HCT116 (cell line): ENCODE measurements around the gene CCER1. TPM values are rescaled to one million over a fixed set of nuclear protein-coding genes. Genes with fewer than 3 reads are reported as not detected.

Source experiments
- ATAC-seq: fragments of 200-7000 bp; cut with Tn5 transposase; 2 replicates; pipeline ENCODE4 v1.9.1; 2020; ENCODE audit warnings: mild to moderate bottlenecking, moderate library complexity
- BruUV-seq: library from RNA; stranded (reverse); fragments of 400-500 nt; replicated peaks from 2 replicates; lab custom pipeline; 2021; lab: Mats Ljungman, UMichigan
- CTCF ChIA-PET: fragments of 300-600 bp; sonication (Branson Sonifier 250); formaldehyde crosslinking; loops from one replicate; lab custom pipeline; 2021; ENCODE audit warnings: antibody characterized with exemption; lab: Charles Lee
- POLR2A ChIA-PET: fragments of 300-600, 350-600 bp; sonication (Branson Sonifier 250); formaldehyde crosslinking; loops from one replicate; lab custom pipeline; 2021; ENCODE audit warnings: antibody characterized with exemption; lab: Charles Lee
- RAD21 ChIA-PET, 2 experiments: fragments of 300-600 bp; sonication (Branson Sonifier 250); formaldehyde crosslinking; loops; one replicate each; lab custom pipeline; 2023; ENCODE audit warnings: low total read pairs in 2 of 2; ENCODE audit not compliant: uncharacterized antibody in 2 of 2, unreplicated experiment in 2 of 2, low non-redundant PET in 1 of 2; lab: Charles Lee
- DNase-seq: peaks from one replicate; pipeline ENCODE4 v3.0.0-alpha.2; 2010; ENCODE audit warnings: low read depth, low spot score
- H2AFZ ChIP-seq: fragments of 200-600 bp; shearing (Covaris generic), sonication (generic); 2 replicates; pipeline ENCODE4 v1.6.1; 2017; ENCODE audit warnings: low read depth, mixed run types, mixed read lengths, antibody characterized with exemption, low read length; ENCODE audit not compliant: poor library complexity, severe bottlenecking
- H3K27ac ChIP-seq: 2 replicates; pipeline ENCODE4 v1.5.1; 2012; ENCODE audit warnings: low read depth, low read length
- H3K27me3 ChIP-seq: fragments of 200-600 bp; sonication (generic); 2 replicates; pipeline ENCODE4 v1.6.1; 2016; ENCODE audit warnings: mixed run types, low read length, mixed read lengths; ENCODE audit not compliant: insufficient read depth
- H3K36me3 ChIP-seq, 2 experiments: fragments of 200-500 bp in 1 of 2; fragments of 200-600 bp in 1 of 2; sonication (Bioruptor generic) in 1 of 2; sonication (generic) in 1 of 2; 2 replicates each; pipeline versions ENCODE4 v1.5.1 to v1.6.1; 2014 to 2016; ENCODE audit warnings: low read length in 2 of 2, inconsistent platforms in 1 of 2, mixed read lengths in 1 of 2, mixed run types in 1 of 2; ENCODE audit not compliant: insufficient read depth in 2 of 2, control insufficient read depth in 1 of 2
- H3K4me1 ChIP-seq, 2 experiments: fragments of 200-600 bp in 1 of 2; sonication (generic) in 1 of 2; 2 replicates each; pipeline versions ENCODE4 v1.5.1 to v1.6.1; 2012 to 2017; ENCODE audit warnings: low read length in 2 of 2, inconsistent platforms in 1 of 2, mild to moderate bottlenecking in 1 of 2, mixed read lengths in 1 of 2, mixed run types in 1 of 2, moderate library complexity in 1 of 2; ENCODE audit not compliant: insufficient read depth in 2 of 2, control insufficient read depth in 1 of 2
- H3K4me2 ChIP-seq: fragments of 200-600 bp; sonication (generic); 2 replicates; pipeline ENCODE4 v1.6.1; 2017; ENCODE audit warnings: mixed run types, low read length, mixed read lengths
- H3K4me3 ChIP-seq, 2 experiments: fragments of 200-600 bp in 1 of 2; sonication (generic) in 1 of 2; replicated peaks in 1 of 2; 2 replicates each; pipeline ENCODE4 v1.5.1; 2011 to 2016; ENCODE audit warnings: low read length in 2 of 2, control low read depth in 1 of 2, low read depth in 1 of 2, mild to moderate bottlenecking in 1 of 2, mixed read lengths in 1 of 2, mixed run types in 1 of 2
- H3K79me2 ChIP-seq: fragments of 200-600 bp; sonication (generic); 2 replicates; pipeline ENCODE4 v1.6.1; 2017; ENCODE audit warnings: mild to moderate bottlenecking, mixed run types, low read length, moderate library complexity, mixed read lengths; ENCODE audit not compliant: insufficient read depth
- H3K9ac ChIP-seq: fragments of 200-600 bp; sonication (generic); 2 replicates; pipeline ENCODE4 v1.6.1; 2016; ENCODE audit warnings: low read length, mixed read lengths
- H3K9me2 ChIP-seq: fragments of 200-600 bp; sonication (generic), shearing (Covaris generic); 2 replicates; pipeline ENCODE4 v1.6.1; 2017; ENCODE audit warnings: mixed run types, mild to moderate bottlenecking, moderate library complexity; ENCODE audit not compliant: insufficient read depth
- H3K9me3 ChIP-seq, 2 experiments: fragments of 200-500 bp in 1 of 2; fragments of 200-600 bp in 1 of 2; sonication (Bioruptor generic) in 1 of 2; sonication (generic) in 1 of 2; 2 replicates each; pipeline ENCODE4 v1.6.1; 2014 to 2017; ENCODE audit warnings: low read length in 2 of 2, mixed read lengths in 2 of 2, inconsistent platforms in 1 of 2, low read depth in 1 of 2, mild to moderate bottlenecking in 1 of 2, mixed run types in 1 of 2, moderate library complexity in 1 of 2; ENCODE audit not compliant: control insufficient read depth in 1 of 2, insufficient read depth in 1 of 2
- H4K20me1 ChIP-seq: fragments of 200-600 bp; sonication (generic), shearing (Covaris generic); 2 replicates; pipeline ENCODE4 v1.6.1; 2017; ENCODE audit warnings: mixed run types, mild to moderate bottlenecking, moderate library complexity; ENCODE audit not compliant: insufficient read depth
- EGR1 ChIP-seq: IDR thresholded peaks from 2 replicates; pipeline ENCODE4 v1.6.1; 2012; ENCODE audit warnings: low read depth
- EZH2 ChIP-seq: fragments of 200-600 bp; sonication (generic); IDR thresholded peaks from 2 replicates; pipeline ENCODE4 v1.6.1; 2017; ENCODE audit warnings: antibody characterized with exemption, mixed run types
- FOSL1 ChIP-seq: IDR thresholded peaks from 2 replicates; pipeline ENCODE4 v1.6.1; 2012; ENCODE audit warnings: low read depth
- POLR2A ChIP-seq: IDR thresholded peaks from 2 replicates; pipeline ENCODE4 v1.7.0; 2011; ENCODE audit warnings: borderline replicate concordance; ENCODE audit not compliant: insufficient read depth, insufficient read length; ENCODE audit errors: extremely low read depth
- POLR2AphosphoS5 ChIP-seq: IDR thresholded peaks from 2 replicates; pipeline ENCODE4 v1.6.1; 2011; ENCODE audit warnings: mild to moderate bottlenecking, low read depth, low read length, moderate library complexity
- RAD21 ChIP-seq: IDR thresholded peaks from 2 replicates; pipeline ENCODE4 v1.6.1; 2012; ENCODE audit warnings: low read depth, mild to moderate bottlenecking
- SIN3A ChIP-seq: IDR thresholded peaks from 2 replicates; pipeline ENCODE4 v1.6.1; 2012; ENCODE audit warnings: low read depth
- SP1 ChIP-seq: IDR thresholded peaks from 2 replicates; pipeline ENCODE4 v1.6.1; 2012; ENCODE audit warnings: low read depth
- SRF ChIP-seq: IDR thresholded peaks from 2 replicates; pipeline ENCODE4 v1.6.1; 2012; ENCODE audit warnings: low read depth
- TCF7L2 ChIP-seq: IDR thresholded peaks from 2 replicates; pipeline ENCODE4 v1.7.0; 2011; ENCODE audit warnings: borderline replicate concordance, inconsistent platforms; ENCODE audit not compliant: insufficient read depth, insufficient read length; ENCODE audit errors: extremely low read depth
- YY1 ChIP-seq: IDR thresholded peaks from 2 replicates; pipeline ENCODE4 v1.6.1; 2011; ENCODE audit warnings: low read length, low read depth, moderate library complexity, mild to moderate bottlenecking; ENCODE audit not compliant: insufficient replicate concordance; ENCODE audit errors: extremely low read depth
- ZNF274 ChIP-seq: fragments of 200-500 bp; sonication (Bioruptor generic); IDR thresholded peaks from 2 replicates; pipeline ENCODE4 v1.6.1; 2014; ENCODE audit warnings: mild to moderate bottlenecking, low read depth, low read length, inconsistent platforms
- intact Hi-C: fragments of 100-400 bp; cut with micrococcal nuclease; formaldehyde crosslinking; loops from 2 replicates; pipeline ENCODE4 v1.10.0; 2022
- total RNA-seq: library from RNA; stranded (reverse); gene quantifications from one replicate; pipeline ENCODE4 v1.2.1, GENCODE V29; 2021; ENCODE audit not compliant: unreplicated experiment
- TF ChIP-seq, protein P1 (sequence below): IDR thresholded peaks from 2 replicates; pipeline ENCODE4 v1.6.1; 2012
- TF ChIP-seq, protein P2 (sequence below): IDR thresholded peaks from 2 replicates; pipeline ENCODE4 v1.6.1; 2012
- TF ChIP-seq, protein P3 (sequence below), 3 experiments: fragments of 200-600 bp in 1 of 3; sonication (generic) in 1 of 3; IDR thresholded peaks in 2 of 3; conservative IDR thresholded peaks in 1 of 3; 2 replicates each; pipeline ENCODE4 v1.5.1; 2012 to 2017; ENCODE audit warnings: low read depth in 2 of 3, low read length in 2 of 3, antibody characterized with exemption in 1 of 3, borderline replicate concordance in 1 of 3, control low read depth in 1 of 3, mild to moderate bottlenecking in 1 of 3, mixed read lengths in 1 of 3, mixed run types in 1 of 3, moderate library complexity in 1 of 3; ENCODE audit not compliant: insufficient read depth in 1 of 3

CCER1 gene
- total RNA-seq, 1 experiment from 2014 or later: not detected

DNA sequence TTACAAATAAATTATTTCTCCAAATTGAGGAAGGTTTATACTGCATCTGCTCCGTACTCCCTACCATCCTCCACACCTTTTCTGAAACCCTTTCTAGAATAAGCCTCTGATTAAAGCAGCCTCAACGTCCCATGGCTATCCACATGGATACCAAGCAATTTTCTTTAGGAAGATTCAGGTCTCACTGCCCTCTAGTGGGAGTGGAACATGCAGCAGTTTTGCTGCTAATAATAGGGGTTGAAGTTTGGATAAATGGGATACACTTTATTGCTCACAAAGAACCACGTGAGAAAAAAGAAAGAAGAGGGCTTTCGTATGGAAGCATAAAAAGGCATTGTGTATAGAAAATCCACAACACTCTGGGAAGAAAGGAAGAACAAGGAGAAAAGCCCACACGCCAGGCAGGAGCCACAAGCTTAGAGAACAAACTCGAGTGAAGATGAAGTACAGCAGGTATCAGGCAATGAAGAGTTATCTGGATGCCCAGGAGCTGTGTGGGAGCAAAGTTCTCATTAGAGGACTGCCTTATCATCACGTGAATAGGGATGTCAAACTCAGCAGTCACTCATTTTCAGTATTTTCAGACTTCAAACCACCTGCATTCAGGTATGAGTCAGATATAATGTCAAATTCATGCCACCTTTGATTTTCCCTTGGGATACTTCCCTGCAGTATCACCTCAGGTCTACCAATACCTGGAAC is 45.8 kb downstream of the CCER1 start:
- ATAC-seq: peak; percentile 91
- BruUV-seq: no TSS peak

More for the DNA sequence above, 45.8 kb downstream of the CCER1 start:
- Histone ChIP-seq H2AFZ (peak overlapping the region; percentile 78), H3K4me1 (no peaks in the 10 kb centered on the region), H3K9me2 (no peaks in the 10 kb centered on the region), H4K20me1 (no peaks in the 10 kb centered on the region)
- DNase-seq: peak; percentile 38
- CTCF ChIA-PET: interaction anchor here (1.5 kb wide), 1 partner anchor 32 kb away, joined by 5 read pairs; no protein-coding TSS in a partner anchor
- TF ChIP-seq POLR2A (no peak), TCF7L2 (no peak), EZH2 (no peak), YY1 (no peak), SIN3A (no peak), ZNF274 (no peak), POLR2AphosphoS5 (no peak), FOSL1 (no peak), SRF (no peak), RAD21 (peak; percentile 72), SP1 (no peak), EGR1 (no peak)
- TF ChIP-seq, protein P1, sequence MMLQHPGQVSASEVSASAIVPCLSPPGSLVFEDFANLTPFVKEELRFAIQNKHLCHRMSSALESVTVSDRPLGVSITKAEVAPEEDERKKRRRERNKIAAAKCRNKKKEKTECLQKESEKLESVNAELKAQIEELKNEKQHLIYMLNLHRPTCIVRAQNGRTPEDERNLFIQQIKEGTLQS: no peak
- TF ChIP-seq, protein P2, sequence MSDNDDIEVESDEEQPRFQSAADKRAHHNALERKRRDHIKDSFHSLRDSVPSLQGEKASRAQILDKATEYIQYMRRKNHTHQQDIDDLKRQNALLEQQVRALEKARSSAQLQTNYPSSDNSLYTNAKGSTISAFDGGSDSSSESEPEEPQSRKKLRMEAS: no peak
- TF ChIP-seq, protein P3, sequence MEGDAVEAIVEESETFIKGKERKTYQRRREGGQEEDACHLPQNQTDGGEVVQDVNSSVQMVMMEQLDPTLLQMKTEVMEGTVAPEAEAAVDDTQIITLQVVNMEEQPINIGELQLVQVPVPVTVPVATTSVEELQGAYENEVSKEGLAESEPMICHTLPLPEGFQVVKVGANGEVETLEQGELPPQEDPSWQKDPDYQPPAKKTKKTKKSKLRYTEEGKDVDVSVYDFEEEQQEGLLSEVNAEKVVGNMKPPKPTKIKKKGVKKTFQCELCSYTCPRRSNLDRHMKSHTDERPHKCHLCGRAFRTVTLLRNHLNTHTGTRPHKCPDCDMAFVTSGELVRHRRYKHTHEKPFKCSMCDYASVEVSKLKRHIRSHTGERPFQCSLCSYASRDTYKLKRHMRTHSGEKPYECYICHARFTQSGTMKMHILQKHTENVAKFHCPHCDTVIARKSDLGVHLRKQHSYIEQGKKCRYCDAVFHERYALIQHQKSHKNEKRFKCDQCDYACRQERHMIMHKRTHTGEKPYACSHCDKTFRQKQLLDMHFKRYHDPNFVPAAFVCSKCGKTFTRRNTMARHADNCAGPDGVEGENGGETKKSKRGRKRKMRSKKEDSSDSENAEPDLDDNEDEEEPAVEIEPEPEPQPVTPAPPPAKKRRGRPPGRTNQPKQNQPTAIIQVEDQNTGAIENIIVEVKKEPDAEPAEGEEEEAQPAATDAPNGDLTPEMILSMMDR (IDR thresholded peaks at IDR 0.05 in 2 of 3, conservative IDR thresholded peaks at IDR 0.05 in 1 of 3; ENCODE audit: borderline replicate concordance in 1 of 3, insufficient read depth in 1 of 3, low read depth in 2 of 3, low read length in 2 of 3): peak; percentile 50 to 86 (median 78); a peak in 5 of 6 replicates
- TF ChIP-seq, all 23 proteins: peak for 2
- ChIA-PET RAD21 (no interaction called here), POLR2A (no interaction called here)
- intact Hi-C loops: loop anchor here (2.0 to 10.0 kb wide), 2 partner anchors 634 to 1366 kb away; no protein-coding TSS in a partner anchor
- Histone ChIP-seq H3K27ac (no peak overlapping the region), H3K27me3 (no peaks in the 10 kb centered on the region), H3K79me2 (no peaks in the 10 kb centered on the region), H3K4me3 (no peak overlapping the region), H3K9me3 (no peaks in the 10 kb centered on the region), H3K36me3 (no peaks in the 10 kb centered on the region), H3K4me2 (no peak overlapping the region), H3K9ac (no peak overlapping the region)
